ENCODE measurements around the gene TLL1. TPM values are rescaled to one million over a fixed set of nuclear protein-coding genes. Genes with fewer than 3 reads are reported as not detected.

TLL1 gene
- total RNA-seq, 1 experiment from 2014 or later, result 0.37 TPM

GRCh38 chr4:166043801-166044200 lies 170.8 kb downstream of the TLL1 start:
- Histone ChIP-seq H3K27ac (ENCODE audit: low read depth, low read length) (no peak overlapping the region), H2AFZ (ENCODE audit: low read depth, low read length, poor library complexity, severe bottlenecking) (no peak overlapping the region), H3K27me3 (ENCODE audit: insufficient read depth, low read length) (no peaks in the 10 kb centered on the region), H3K36me3 (ENCODE audit: control insufficient read depth in 1 of 2, insufficient read depth in 2 of 2, low read length in 2 of 2) (no peaks in the 10 kb centered on the region), H3K9me3 (ENCODE audit: control insufficient read depth in 1 of 2, insufficient read depth in 1 of 2, low read depth in 1 of 2, low read length in 2 of 2) (no peaks in the 10 kb centered on the region), H3K4me1 (ENCODE audit: control insufficient read depth in 1 of 2, insufficient read depth in 2 of 2, low read length in 2 of 2) (no peaks in the 10 kb centered on the region), H3K79me2 (ENCODE audit: insufficient read depth, low read length) (no peaks in the 10 kb centered on the region), H3K4me3 (replicated peaks in 1 of 2; ENCODE audit: low read depth in 1 of 2, low read length in 2 of 2) (no peak overlapping the region), H3K4me2 (ENCODE audit: low read length) (no peak overlapping the region), H3K9me2 (ENCODE audit: insufficient read depth) (no peaks in the 10 kb centered on the region), H4K20me1 (ENCODE audit: insufficient read depth) (no peaks in the 10 kb centered on the region), H3K9ac (ENCODE audit: low read length) (no peak overlapping the region)
- DNase-seq (ENCODE audit: low read depth, low spot score) (no peak), ATAC-seq (no peak)
- BruUV-seq (replicated peaks), result no TSS peak
- intact Hi-C loops (cut with micrococcal nuclease), result no loop called here
- CTCF ChIA-PET, result no interaction called here
- RAD21 ChIA-PET (ENCODE audit: low non-redundant PET in 1 of 2, low total read pairs in 2 of 2, uncharacterized antibody in 2 of 2, unreplicated experiment in 2 of 2), result no interaction called here
- TF ChIP-seq EGR1 (IDR thresholded peaks at IDR 0.05; ENCODE audit: low read depth) (no peak), SP1 (IDR thresholded peaks at IDR 0.05; ENCODE audit: low read depth) (no peak), ZFX (IDR thresholded peaks at IDR 0.05) (no peak), MAX (IDR thresholded peaks at IDR 0.05) (no peak), EZH2 (IDR thresholded peaks at IDR 0.05) (no peak), POLR2A (IDR thresholded peaks at IDR 0.05; ENCODE audit: borderline replicate concordance, extremely low read depth, insufficient read depth, insufficient read length) (no peak), ELF1 (IDR thresholded peaks at IDR 0.05; ENCODE audit: borderline replicate concordance, low read depth) (no peak), CBX3 (IDR thresholded peaks at IDR 0.05; ENCODE audit: low read depth) (no peak), POLR2AphosphoS5 (IDR thresholded peaks at IDR 0.05; ENCODE audit: low read depth, low read length) (no peak), YY1 (IDR thresholded peaks at IDR 0.05; ENCODE audit: extremely low read depth, insufficient replicate concordance, low read depth, low read length) (no peak), FOSL1 (IDR thresholded peaks at IDR 0.05; ENCODE audit: low read depth) (no peak), CEBPB (IDR thresholded peaks at IDR 0.05; ENCODE audit: low read depth) (no peak), TCF7L2 (IDR thresholded peaks at IDR 0.05; ENCODE audit: borderline replicate concordance, extremely low read depth, insufficient read depth, insufficient read length) (no peak), ZNF274 (IDR thresholded peaks at IDR 0.05; ENCODE audit: low read depth, low read length) (no peak), ATF3 (IDR thresholded peaks at IDR 0.05) (no peak), JUND (IDR thresholded peaks at IDR 0.05) (no peak), SRF (IDR thresholded peaks at IDR 0.05; ENCODE audit: low read depth) (no peak)
- POLR2A ChIA-PET, result no interaction called here

Measured in HCT116 (cell line).